Measurements from ENCODE around the gene TAPBPL. TPM values are rescaled to one million over a fixed set of nuclear protein-coding genes. Genes with fewer than 3 reads are reported as not detected.
A peak's percentile ranks its signal among the peaks of the same experiment; 100 is the strongest.
"Not testable (repeated sequence)": the region's sequence is repeated elsewhere in the genome, so short reads cannot be mapped to it uniquely, and the experiment has no call there.

Gene TAPBPL
- total RNA-seq, 1 donor from 2014 or later = 53.1 TPM

GRCh38 chr12:6462234-6462995 is 10.6 kb downstream of the TAPBPL start:
- DNase-seq (ENCODE audit: low spot score) = no peak

- no peak for DNase-seq (ENCODE audit: low spot score)
Observed at GRCh38 chr12:6463216-6463615, 11.4 kb downstream of the TAPBPL start.

GRCh38 chr12:6463858-6464257 is 12.0 kb downstream of the TAPBPL start:
- no peak for DNase-seq (ENCODE audit: low spot score)

- no peak for DNase-seq (ENCODE audit: low spot score)
Observed at GRCh38 chr12:6464531-6464930, 12.7 kb downstream of the TAPBPL start.

GRCh38 chr12:6465467-6466183 is 13.8 kb downstream of the TAPBPL start:
- DNase-seq (ENCODE audit: low spot score) = peak; percentile 64

GRCh38 chr12:6466184-6466573 is 14.3 kb downstream of the TAPBPL start:
- no peak for DNase-seq (ENCODE audit: low spot score)

- DNase-seq (ENCODE audit: low spot score) = not testable (repeated sequence)
Observed at GRCh38 chr12:6466751-6467150, 14.9 kb downstream of the TAPBPL start.

GRCh38 chr12:6467571-6468282 is 15.9 kb downstream of the TAPBPL start:
- DNase-seq (ENCODE audit: low spot score) = not testable (repeated sequence)

- DNase-seq (ENCODE audit: low spot score) = no peak
Observed at GRCh38 chr12:6468283-6468575, 16.4 kb downstream of the TAPBPL start.

GRCh38 chr12:6469092-6469491 is 17.2 kb downstream of the TAPBPL start:
- DNase-seq (ENCODE audit: low spot score) = no peak

GRCh38 chr12:6469609-6470374 is 17.9 kb downstream of the TAPBPL start:
- DNase-seq (ENCODE audit: low spot score) = no peak

- peak; percentile 98 for DNase-seq (ENCODE audit: low spot score)
Observed at GRCh38 chr12:6470375-6471163, 18.7 kb downstream of the TAPBPL start, which contains the start of gene VAMP1. TSS of gene VAMP1 (minus strand) at chr12:6470677. CDS start at chr12:6470531, 146 bp downstream.

GRCh38 chr12:6471989-6472360 is 20.1 kb downstream of the TAPBPL start:
- no peak for DNase-seq (ENCODE audit: low spot score)

GRCh38 chr12:6472491-6472890 is 20.6 kb downstream of the TAPBPL start:
- no peak for DNase-seq (ENCODE audit: low spot score)

GRCh38 chr12:6475233-6475975 is 23.6 kb downstream of the TAPBPL start:
- not testable (repeated sequence) for DNase-seq (ENCODE audit: low spot score)

- no peak for DNase-seq (ENCODE audit: low spot score)
Observed at GRCh38 chr12:6476489-6476888, 24.6 kb downstream of the TAPBPL start.

- DNase-seq (ENCODE audit: low spot score) = not testable (repeated sequence)
Observed at GRCh38 chr12:6477601-6478377, 25.9 kb downstream of the TAPBPL start.

GRCh38 chr12:6478416-6478815 is 26.6 kb downstream of the TAPBPL start:
- peak; percentile 31 for DNase-seq (ENCODE audit: low spot score)

- no peak for DNase-seq (ENCODE audit: low spot score)
Observed at GRCh38 chr12:6488240-6488639, 36.4 kb downstream of the TAPBPL start.

GRCh38 chr12:6489449-6489848 is 37.6 kb downstream of the TAPBPL start:
- no peak for DNase-seq (ENCODE audit: low spot score)

All from mucosa of gallbladder (tissue), 1 donor.